Panc1 (cell line): ENCODE results near the gene SPDYC. TPM values are rescaled to one million over a fixed set of nuclear protein-coding genes. Genes with fewer than 3 reads are reported as not detected.
A peak's percentile ranks its signal among the peaks of the same experiment; 100 is the strongest.

ENCODE experiments used
- ATAC-seq: fragments of 200-7000 bp; cut with Tn5 transposase; 2 replicates; pipeline ENCODE4 v1.9.1; 2020; ENCODE audit warnings: mild to moderate bottlenecking, moderate library complexity
- BruUV-seq: library from RNA; stranded (reverse); fragments of 400-500 nt; replicated peaks from 2 replicates; lab custom pipeline; 2021; lab: Mats Ljungman, UMichigan
- CTCF ChIA-PET: fragments of 300-600 bp; sonication (Branson Sonifier 250); formaldehyde crosslinking; loops from one replicate; lab custom pipeline; 2022; ENCODE audit warnings: antibody characterized with exemption; lab: Charles Lee
- POLR2A ChIA-PET: fragments of 300-600 bp; sonication (Branson Sonifier 250); formaldehyde crosslinking; loops from one replicate; lab custom pipeline; 2022; ENCODE audit warnings: antibody characterized with exemption; lab: Charles Lee
- DNase-seq: peaks from one replicate; pipeline ENCODE4 v3.0.0-alpha.2; 2010; ENCODE audit warnings: low read depth, low spot score
- H3K27ac ChIP-seq: 2 replicates; pipeline ENCODE4 v1.5.1; 2011; ENCODE audit warnings: mild to moderate bottlenecking, low read length, inconsistent platforms
- H3K27me3 ChIP-seq: fragments of 200-500 bp; sonication (Bioruptor generic); 2 replicates; pipeline ENCODE4 v1.6.0; 2014; ENCODE audit warnings: low read length, inconsistent platforms; ENCODE audit not compliant: control insufficient read depth, insufficient read depth
- H3K36me3 ChIP-seq: fragments of 200-500 bp; sonication (Bioruptor generic); 2 replicates; pipeline ENCODE4 v1.5.1; 2014; ENCODE audit warnings: inconsistent platforms, mild to moderate bottlenecking, low read length, moderate library complexity; ENCODE audit not compliant: control insufficient read depth, insufficient read depth
- H3K4me1 ChIP-seq: 2 replicates; pipeline ENCODE4 v1.5.1; 2011; ENCODE audit warnings: inconsistent platforms, mild to moderate bottlenecking, low read length, moderate library complexity; ENCODE audit not compliant: control insufficient read depth, insufficient read depth
- H3K4me3 ChIP-seq, 2 experiments: 2 replicates each; pipeline ENCODE4 v1.5.1; 2011 to 2012; ENCODE audit warnings: low read depth in 2 of 2, low read length in 2 of 2, mild to moderate bottlenecking in 2 of 2, inconsistent platforms in 1 of 2, moderate library complexity in 1 of 2
- H3K9me3 ChIP-seq: fragments of 200-500 bp; sonication (Bioruptor generic); 2 replicates; pipeline ENCODE4 v1.5.1; 2014; ENCODE audit warnings: low read depth, mild to moderate bottlenecking, inconsistent platforms, low read length, moderate library complexity; ENCODE audit not compliant: control insufficient read depth, insufficient read depth
- CTCF ChIP-seq: fragments of 450-650 bp; IDR thresholded peaks from 2 replicates; pipeline ENCODE4 v1.5.1; 2017; ENCODE audit warnings: mild to moderate bottlenecking
- POLR2AphosphoS5 ChIP-seq: IDR thresholded peaks from 2 replicates; pipeline ENCODE4 v1.6.1; 2012; ENCODE audit warnings: mild to moderate bottlenecking, low read depth, low read length, moderate library complexity
- REST ChIP-seq, 2 experiments: IDR thresholded peaks; 2 replicates each; pipeline ENCODE4 v1.6.1; 2011 to 2012; ENCODE audit warnings: low read depth in 2 of 2, control low read depth in 1 of 2, low read length in 1 of 2, mild to moderate bottlenecking in 1 of 2, moderate library complexity in 1 of 2; ENCODE audit not compliant: insufficient read depth in 1 of 2
- SIN3A ChIP-seq: IDR thresholded peaks from 2 replicates; pipeline ENCODE4 v1.6.1; 2012; ENCODE audit warnings: low read depth, mild to moderate bottlenecking, low read length, moderate library complexity, borderline replicate concordance; ENCODE audit not compliant: insufficient read depth
- TCF7L2 ChIP-seq: IDR thresholded peaks from 2 replicates; pipeline ENCODE4 v1.6.1; 2011; ENCODE audit warnings: mild to moderate bottlenecking, low read depth, low read length, inconsistent platforms
- in situ Hi-C: cut with HindIII; loops from 2 replicates; pipeline ENCODE4 v1.10.0; 2016; ENCODE audit warnings: low sequenced_read_pairs, low pct_unique_long_range_greater_than_20kb
- intact Hi-C: fragments of 100-400 bp; cut with micrococcal nuclease; formaldehyde crosslinking; loops from one replicate; pipeline ENCODE4 v1.10.0; 2022; ENCODE audit not compliant: unreplicated experiment
- total RNA-seq: library from RNA; stranded (reverse); gene quantifications from one replicate; pipeline ENCODE4 v1.2.1, GENCODE V29; 2021; ENCODE audit not compliant: unreplicated experiment

SPDYC gene
- total RNA-seq, 1 experiment from 2014 or later = not detected

DNA sequence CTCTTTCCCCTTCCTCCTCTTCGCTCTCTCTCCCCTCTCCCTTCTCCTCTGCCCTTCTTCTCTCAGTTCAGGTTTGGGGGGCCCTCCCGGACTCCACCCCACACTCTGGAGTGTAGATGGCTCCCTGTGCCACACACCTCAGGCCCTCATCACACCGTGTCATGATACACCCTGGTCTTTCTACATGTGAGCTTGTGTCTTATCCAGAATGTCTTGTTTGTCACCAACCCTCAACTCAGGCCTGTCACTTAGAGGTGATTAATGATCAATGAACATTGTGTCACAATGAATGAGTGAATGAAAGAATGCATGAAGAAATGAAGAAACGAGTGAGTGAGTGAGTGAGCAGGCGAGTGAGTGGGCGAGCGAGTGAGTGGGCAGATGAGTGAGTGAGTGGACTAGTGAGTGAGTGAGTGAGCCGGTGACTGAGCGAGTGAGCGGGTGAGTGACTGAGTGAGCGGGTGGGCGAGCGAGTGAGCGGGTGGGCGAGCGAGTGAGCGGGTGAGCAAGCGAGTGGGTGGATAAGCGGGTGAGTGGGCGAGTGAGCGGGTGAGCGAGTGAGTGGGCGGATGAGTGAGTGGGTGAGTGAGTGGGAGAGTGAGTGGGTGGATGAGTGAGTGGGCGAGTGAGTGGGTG lies 45.5 kb downstream of the SPDYC start:
- H3K9me3 ChIP-seq = no peaks in the 10 kb centered on the region
- POLR2A ChIA-PET = no interaction called here
- DNase-seq (no peak), ATAC-seq (no peak)
- TF ChIP-seq SIN3A (no peak), CTCF (no peak), REST (IDR thresholded peaks at IDR 0.05; ENCODE audit: insufficient read depth in 1 of 2, low read depth in 2 of 2, low read length in 1 of 2) (no peak), POLR2AphosphoS5 (no peak), TCF7L2 (no peak)
- no peaks in the 10 kb centered on the region for H3K27me3 ChIP-seq
- CTCF ChIA-PET = interaction anchor here (0.6 kb wide), 1 partner anchor 30 kb away, joined by 3 read pairs; no protein-coding TSS in a partner anchor
- peaks cover 8% of the 10 kb centered on the region; the same call in 1 of the 2 replicates for H3K4me1 ChIP-seq
- H3K27ac ChIP-seq = no peak overlapping the region
- no peaks in the 10 kb centered on the region for H3K36me3 ChIP-seq
- in situ Hi-C loops (no loop called here), intact Hi-C loops (no loop called here)
- no TSS peak for BruUV-seq
- H3K4me3 ChIP-seq = no peak overlapping the region

GRCh38 chr11:65216830-65217229 lies 46.8 kb downstream of the SPDYC start:
- no peaks in the 10 kb centered on the region for H3K9me3 ChIP-seq
- in situ Hi-C loops = no loop called here
- ATAC-seq (peak; percentile 17; the same call in 1 of the 2 replicates), DNase-seq (no peak)
- no peaks in the 10 kb centered on the region for H3K27me3 ChIP-seq
- no peak overlapping the region for H3K4me3 ChIP-seq
- ChIA-PET POLR2A (no interaction called here), CTCF (no interaction called here)
- peaks cover 8% of the 10 kb centered on the region; the same call in 1 of the 2 replicates for H3K4me1 ChIP-seq
- no peak overlapping the region for H3K27ac ChIP-seq
- intact Hi-C loops = no loop called here
- no peaks in the 10 kb centered on the region for H3K36me3 ChIP-seq
- TF ChIP-seq CTCF = no peak
- no peak for TF ChIP-seq SIN3A
- no peak for TF ChIP-seq POLR2AphosphoS5
- TF ChIP-seq REST (IDR thresholded peaks at IDR 0.05; ENCODE audit: insufficient read depth in 1 of 2, low read depth in 2 of 2, low read length in 1 of 2) = no peak
- TF ChIP-seq TCF7L2 = no peak
- BruUV-seq = no TSS peak
